ENCODE results near the gene SKP2. TPM values are rescaled to one million over a fixed set of nuclear protein-coding genes. Genes with fewer than 3 reads are reported as not detected.

SKP2 gene
- polyA plus RNA-seq, 1 donor from 2014 or later: 26.0 TPM

DNA sequence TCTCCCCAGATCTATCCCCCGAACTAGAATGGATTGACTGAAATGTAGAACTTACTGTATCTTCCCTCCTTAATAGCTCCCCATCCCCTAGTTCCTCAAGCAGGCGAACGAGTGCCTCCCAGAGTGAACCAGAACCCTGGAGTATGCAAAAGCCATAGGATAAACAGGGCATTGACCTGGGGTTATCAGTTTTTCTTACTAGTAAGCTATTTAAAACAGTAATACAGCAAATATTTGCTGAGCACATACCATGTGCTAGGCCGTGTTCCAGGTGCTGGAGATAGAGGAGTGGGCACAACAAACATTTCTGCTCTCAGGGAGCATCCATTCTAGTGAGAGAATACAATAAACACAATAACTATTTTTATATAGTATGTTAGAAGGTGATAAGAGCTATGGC is 1.8 kb downstream of the SKP2 start:
- no peaks in the 10 kb centered on the region for H3K9me3 ChIP-seq (ENCODE audit: low read length)
- H3K4me2 ChIP-seq (ENCODE audit: low read length): peak overlapping the region; percentile 97
- no peaks in the 10 kb centered on the region for H3F3A ChIP-seq (ENCODE audit: insufficient read depth, low read length, poor library complexity, severe bottlenecking)
- TF ChIP-seq, protein P1, sequence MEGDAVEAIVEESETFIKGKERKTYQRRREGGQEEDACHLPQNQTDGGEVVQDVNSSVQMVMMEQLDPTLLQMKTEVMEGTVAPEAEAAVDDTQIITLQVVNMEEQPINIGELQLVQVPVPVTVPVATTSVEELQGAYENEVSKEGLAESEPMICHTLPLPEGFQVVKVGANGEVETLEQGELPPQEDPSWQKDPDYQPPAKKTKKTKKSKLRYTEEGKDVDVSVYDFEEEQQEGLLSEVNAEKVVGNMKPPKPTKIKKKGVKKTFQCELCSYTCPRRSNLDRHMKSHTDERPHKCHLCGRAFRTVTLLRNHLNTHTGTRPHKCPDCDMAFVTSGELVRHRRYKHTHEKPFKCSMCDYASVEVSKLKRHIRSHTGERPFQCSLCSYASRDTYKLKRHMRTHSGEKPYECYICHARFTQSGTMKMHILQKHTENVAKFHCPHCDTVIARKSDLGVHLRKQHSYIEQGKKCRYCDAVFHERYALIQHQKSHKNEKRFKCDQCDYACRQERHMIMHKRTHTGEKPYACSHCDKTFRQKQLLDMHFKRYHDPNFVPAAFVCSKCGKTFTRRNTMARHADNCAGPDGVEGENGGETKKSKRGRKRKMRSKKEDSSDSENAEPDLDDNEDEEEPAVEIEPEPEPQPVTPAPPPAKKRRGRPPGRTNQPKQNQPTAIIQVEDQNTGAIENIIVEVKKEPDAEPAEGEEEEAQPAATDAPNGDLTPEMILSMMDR (IDR thresholded peaks at IDR 0.05; ENCODE audit: poor library complexity, severe bottlenecking): no peak
- no peak for TF ChIP-seq SMC3 (conservative IDR thresholded peaks at IDR 0.05; ENCODE audit: poor library complexity)
- no peak for TF ChIP-seq TAF1 (IDR thresholded peaks at IDR 0.05; ENCODE audit: low read depth)
- no peak for TF ChIP-seq MXI1 (conservative IDR thresholded peaks at IDR 0.05; ENCODE audit: poor library complexity, severe bottlenecking)
- no peak for TF ChIP-seq POLR2AphosphoS5 (IDR thresholded peaks at IDR 0.05)
- TF ChIP-seq RAD21 (conservative IDR thresholded peaks at IDR 0.05): no peak
- TF ChIP-seq EZH2 (IDR thresholded peaks at IDR 0.05; ENCODE audit: borderline replicate concordance, insufficient read depth, low read length, poor library complexity, severe bottlenecking): no peak
- no peak for TF ChIP-seq EP300 (conservative IDR thresholded peaks at IDR 0.05; ENCODE audit: poor library complexity, severe bottlenecking)
- TF ChIP-seq, protein P2, sequence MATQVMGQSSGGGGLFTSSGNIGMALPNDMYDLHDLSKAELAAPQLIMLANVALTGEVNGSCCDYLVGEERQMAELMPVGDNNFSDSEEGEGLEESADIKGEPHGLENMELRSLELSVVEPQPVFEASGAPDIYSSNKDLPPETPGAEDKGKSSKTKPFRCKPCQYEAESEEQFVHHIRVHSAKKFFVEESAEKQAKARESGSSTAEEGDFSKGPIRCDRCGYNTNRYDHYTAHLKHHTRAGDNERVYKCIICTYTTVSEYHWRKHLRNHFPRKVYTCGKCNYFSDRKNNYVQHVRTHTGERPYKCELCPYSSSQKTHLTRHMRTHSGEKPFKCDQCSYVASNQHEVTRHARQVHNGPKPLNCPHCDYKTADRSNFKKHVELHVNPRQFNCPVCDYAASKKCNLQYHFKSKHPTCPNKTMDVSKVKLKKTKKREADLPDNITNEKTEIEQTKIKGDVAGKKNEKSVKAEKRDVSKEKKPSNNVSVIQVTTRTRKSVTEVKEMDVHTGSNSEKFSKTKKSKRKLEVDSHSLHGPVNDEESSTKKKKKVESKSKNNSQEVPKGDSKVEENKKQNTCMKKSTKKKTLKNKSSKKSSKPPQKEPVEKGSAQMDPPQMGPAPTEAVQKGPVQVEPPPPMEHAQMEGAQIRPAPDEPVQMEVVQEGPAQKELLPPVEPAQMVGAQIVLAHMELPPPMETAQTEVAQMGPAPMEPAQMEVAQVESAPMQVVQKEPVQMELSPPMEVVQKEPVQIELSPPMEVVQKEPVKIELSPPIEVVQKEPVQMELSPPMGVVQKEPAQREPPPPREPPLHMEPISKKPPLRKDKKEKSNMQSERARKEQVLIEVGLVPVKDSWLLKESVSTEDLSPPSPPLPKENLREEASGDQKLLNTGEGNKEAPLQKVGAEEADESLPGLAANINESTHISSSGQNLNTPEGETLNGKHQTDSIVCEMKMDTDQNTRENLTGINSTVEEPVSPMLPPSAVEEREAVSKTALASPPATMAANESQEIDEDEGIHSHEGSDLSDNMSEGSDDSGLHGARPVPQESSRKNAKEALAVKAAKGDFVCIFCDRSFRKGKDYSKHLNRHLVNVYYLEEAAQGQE (IDR thresholded peaks at IDR 0.05; ENCODE audit: borderline replicate concordance): no peak
- H3K9me2 ChIP-seq (ENCODE audit: insufficient read depth, low read length): no peaks in the 10 kb centered on the region
- H3K27me3 ChIP-seq (ENCODE audit: insufficient read depth, low read depth, low read length): no peaks in the 10 kb centered on the region
- H3K9ac ChIP-seq (ENCODE audit: low read length): peak overlapping the region; percentile 88
- no peaks in the 10 kb centered on the region for H4K20me1 ChIP-seq (ENCODE audit: insufficient read depth)
- H3K79me2 ChIP-seq (replicated peaks; ENCODE audit: insufficient read depth, low read length): peaks cover 35% of the 10 kb centered on the region
- no peak overlapping the region for H3K27ac ChIP-seq (ENCODE audit: low read length)
- H2AFZ ChIP-seq (ENCODE audit: low read depth, low read length): no peak overlapping the region
- peak overlapping the region; percentile 76 for H3K4me3 ChIP-seq (ENCODE audit: low read length)
- peaks cover 6% of the 10 kb centered on the region for H3K36me3 ChIP-seq (ENCODE audit: insufficient read depth, low read length)

DNA sequence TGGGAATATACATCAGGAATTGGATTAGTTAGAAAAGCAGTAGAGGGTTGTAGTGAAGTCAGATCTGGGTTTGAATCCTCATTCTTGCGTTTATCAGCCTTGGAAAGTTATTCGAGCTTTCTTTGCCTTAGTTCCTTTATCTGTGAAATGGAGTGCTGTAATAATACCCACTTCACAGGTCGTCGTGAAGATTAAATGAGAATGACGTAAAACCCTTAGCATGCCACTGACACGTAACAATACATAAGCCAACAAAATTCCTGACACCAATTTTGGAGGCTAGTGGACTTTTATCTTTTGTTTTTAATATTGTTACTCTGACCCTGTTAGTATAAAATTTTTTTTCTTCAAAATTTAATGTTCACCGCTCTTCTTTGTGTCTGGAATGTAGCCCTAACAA is 3.4 kb downstream of the SKP2 start:
- peaks cover 29% of the 10 kb centered on the region for H3K79me2 ChIP-seq (replicated peaks; ENCODE audit: insufficient read depth, low read length)
- no peaks in the 10 kb centered on the region for H4K20me1 ChIP-seq (ENCODE audit: insufficient read depth)
- no peaks in the 10 kb centered on the region for H3K27me3 ChIP-seq (ENCODE audit: insufficient read depth, low read depth, low read length)
- H3K36me3 ChIP-seq (ENCODE audit: insufficient read depth, low read length): peaks cover 18% of the 10 kb centered on the region
- H3K4me3 ChIP-seq (ENCODE audit: low read length): no peak overlapping the region
- no peak overlapping the region for H2AFZ ChIP-seq (ENCODE audit: low read depth, low read length)
- H3K27ac ChIP-seq (ENCODE audit: low read length): no peak overlapping the region
- no peak overlapping the region for H3K4me2 ChIP-seq (ENCODE audit: low read length)
- H3F3A ChIP-seq (ENCODE audit: insufficient read depth, low read length, poor library complexity, severe bottlenecking): no peaks in the 10 kb centered on the region
- no peak for TF ChIP-seq SMC3 (conservative IDR thresholded peaks at IDR 0.05; ENCODE audit: poor library complexity)
- TF ChIP-seq EP300 (conservative IDR thresholded peaks at IDR 0.05; ENCODE audit: poor library complexity, severe bottlenecking): no peak
- TF ChIP-seq RAD21 (conservative IDR thresholded peaks at IDR 0.05): no peak
- TF ChIP-seq MXI1 (conservative IDR thresholded peaks at IDR 0.05; ENCODE audit: poor library complexity, severe bottlenecking): no peak
- no peak for TF ChIP-seq TAF1 (IDR thresholded peaks at IDR 0.05; ENCODE audit: low read depth)
- no peak for TF ChIP-seq EZH2 (IDR thresholded peaks at IDR 0.05; ENCODE audit: borderline replicate concordance, insufficient read depth, low read length, poor library complexity, severe bottlenecking)
- H3K9me2 ChIP-seq (ENCODE audit: insufficient read depth, low read length): no peaks in the 10 kb centered on the region
- H3K9me3 ChIP-seq (ENCODE audit: low read length): no peaks in the 10 kb centered on the region
- no peak overlapping the region for H3K9ac ChIP-seq (ENCODE audit: low read length)

Measured in neural cell (in vitro differentiated cells).